ENCODE data around the gene ZNF335.

ZNF335 gene

DNA sequence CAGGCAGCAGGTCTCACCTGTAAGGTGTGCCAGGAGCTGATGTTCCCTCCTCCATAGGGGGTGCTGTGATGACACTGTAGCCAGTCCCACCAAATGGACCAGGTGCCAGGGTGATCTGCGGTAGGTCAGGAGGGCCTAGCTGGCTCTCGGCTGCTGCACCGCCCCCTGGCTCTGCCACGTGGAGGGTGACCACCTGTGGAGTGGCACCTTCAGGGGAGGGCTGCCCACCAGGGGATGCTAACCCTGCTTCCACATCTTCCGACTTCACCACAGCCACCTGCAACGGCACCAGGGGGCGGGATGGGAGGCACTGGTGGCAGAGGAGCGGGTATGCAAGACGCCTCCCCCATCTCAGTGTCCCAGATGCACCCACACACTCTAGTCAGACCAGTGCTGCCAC is 18.3 kb downstream of the ZNF335 start:
- ChIA-PET POLR2A (no interaction called here), CTCF (no interaction called here)
- DNase-seq (ENCODE audit: extremely low spot score) = no peak
- TF ChIP-seq, protein P1, sequence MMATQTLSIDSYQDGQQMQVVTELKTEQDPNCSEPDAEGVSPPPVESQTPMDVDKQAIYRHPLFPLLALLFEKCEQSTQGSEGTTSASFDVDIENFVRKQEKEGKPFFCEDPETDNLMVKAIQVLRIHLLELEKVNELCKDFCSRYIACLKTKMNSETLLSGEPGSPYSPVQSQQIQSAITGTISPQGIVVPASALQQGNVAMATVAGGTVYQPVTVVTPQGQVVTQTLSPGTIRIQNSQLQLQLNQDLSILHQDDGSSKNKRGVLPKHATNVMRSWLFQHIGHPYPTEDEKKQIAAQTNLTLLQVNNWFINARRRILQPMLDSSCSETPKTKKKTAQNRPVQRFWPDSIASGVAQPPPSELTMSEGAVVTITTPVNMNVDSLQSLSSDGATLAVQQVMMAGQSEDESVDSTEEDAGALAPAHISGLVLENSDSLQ (IDR thresholded peaks at IDR 0.05) = no peak
- TF ChIP-seq LEF1 (IDR thresholded peaks at IDR 0.05; ENCODE audit: borderline replicate concordance) (no peak), ARNT (IDR thresholded peaks at IDR 0.05) (no peak), FOXK2 (IDR thresholded peaks at IDR 0.05) (no peak), TARDBP (IDR thresholded peaks at IDR 0.05) (no peak), ZNF384 (IDR thresholded peaks at IDR 0.05) (no peak), BHLHE40 (IDR thresholded peaks at IDR 0.05; ENCODE audit: borderline replicate concordance) (no peak), HDGF (IDR thresholded peaks at IDR 0.05; ENCODE audit: borderline replicate concordance) (no peak), SUZ12 (IDR thresholded peaks at IDR 0.05) (no peak), FOXM1 (IDR thresholded peaks at IDR 0.05; ENCODE audit: borderline replicate concordance) (no peak), SP1 (IDR thresholded peaks at IDR 0.05) (no peak), NFRKB (IDR thresholded peaks at IDR 0.05) (no peak), CTBP1 (IDR thresholded peaks at IDR 0.05; ENCODE audit: borderline replicate concordance) (no peak), ELF4 (IDR thresholded peaks at IDR 0.05) (no peak), L3MBTL2 (conservative IDR thresholded peaks at IDR 0.05) (no peak), FOXA1 (IDR thresholded peaks at IDR 0.05) (no peak)

DNA sequence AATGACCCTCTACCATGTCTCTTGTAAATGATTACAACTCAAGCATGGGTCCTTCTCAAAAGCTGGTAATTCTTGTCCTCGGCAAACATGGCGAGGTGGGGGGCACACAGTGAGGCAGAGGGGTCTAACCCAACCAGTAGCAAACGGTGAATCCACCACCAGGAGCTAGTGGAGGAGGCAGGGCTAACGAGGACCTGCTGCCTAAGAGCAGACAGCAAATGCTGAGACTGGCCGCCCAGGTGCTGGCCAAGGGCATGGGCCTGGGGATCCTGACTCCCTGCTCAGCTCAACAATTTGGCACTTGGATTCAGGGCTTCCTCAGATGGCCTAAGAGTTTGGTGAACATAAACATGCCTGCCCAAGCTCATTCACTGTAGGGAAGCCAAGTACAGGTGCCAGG is 19.1 kb downstream of the ZNF335 start:
- no peak for DNase-seq (ENCODE audit: extremely low spot score)
- TF ChIP-seq FOXA1 (IDR thresholded peaks at IDR 0.05) (no peak), HDGF (IDR thresholded peaks at IDR 0.05; ENCODE audit: borderline replicate concordance) (no peak), NFRKB (IDR thresholded peaks at IDR 0.05) (no peak), ZNF384 (IDR thresholded peaks at IDR 0.05) (no peak)
- CTCF ChIA-PET = interaction anchor here (0.9 kb wide), 1 partner anchor 17 kb away, joined by 4 read pairs; no protein-coding TSS in a partner anchor
- POLR2A ChIA-PET = interaction anchor here (1.3 kb wide), 1 partner anchor 18 kb away, joined by 5 read pairs; no protein-coding TSS in a partner anchor

DNA sequence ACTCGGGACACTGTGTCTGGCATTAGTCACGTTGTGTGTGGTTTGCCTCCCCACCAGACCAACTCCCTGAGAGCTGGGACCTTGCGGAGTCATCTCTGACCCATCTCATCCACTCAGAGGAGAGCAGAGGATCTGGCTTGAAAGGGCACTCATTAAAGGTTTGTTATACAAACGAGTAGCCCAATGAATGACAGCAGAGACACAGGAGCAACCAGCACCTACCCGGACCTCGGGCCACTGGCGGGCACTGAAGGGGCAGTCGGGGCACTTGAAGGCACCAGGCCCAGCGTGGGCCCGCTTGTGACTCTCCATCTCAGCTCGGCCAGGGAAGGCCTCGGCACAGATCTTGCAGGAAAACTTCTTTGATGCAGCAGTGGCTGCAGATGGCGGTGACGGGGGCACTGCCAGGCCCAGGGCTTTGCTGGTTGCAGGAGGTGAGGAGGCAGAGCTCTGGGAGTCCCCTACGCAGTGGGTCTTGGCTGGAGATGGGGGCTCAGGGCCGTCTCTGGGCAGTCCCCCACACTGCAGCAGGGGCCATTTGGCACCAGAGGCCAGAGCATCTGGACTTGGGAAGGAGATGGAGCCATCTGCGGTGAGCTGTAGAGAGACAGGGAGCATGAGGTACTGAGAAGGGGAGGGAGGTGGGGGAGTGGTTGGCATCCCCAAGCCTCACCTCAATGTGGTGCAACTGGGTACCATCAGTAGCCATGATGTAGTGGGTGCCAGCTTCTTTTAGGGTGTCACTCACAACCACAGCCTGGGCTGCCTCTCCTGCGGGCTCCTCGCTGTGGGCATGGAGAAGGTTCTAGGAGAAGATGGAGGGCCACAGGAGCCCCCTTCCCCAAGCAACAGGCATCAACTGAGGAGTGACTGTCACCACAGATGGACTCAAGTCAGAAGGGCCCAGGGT is 19.8 kb downstream of the ZNF335 start:
- POLR2A ChIA-PET = interaction anchor here (1.3 kb wide), 1 partner anchor 17 kb away, joined by 5 read pairs; no protein-coding TSS in a partner anchor
- DNase-seq (ENCODE audit: extremely low spot score) = no peak
- no peak for TF ChIP-seq SUZ12 (IDR thresholded peaks at IDR 0.05)
- no peak for TF ChIP-seq BHLHE40 (IDR thresholded peaks at IDR 0.05; ENCODE audit: borderline replicate concordance)
- TF ChIP-seq NFRKB (IDR thresholded peaks at IDR 0.05) = no peak
- no peak for TF ChIP-seq L3MBTL2 (conservative IDR thresholded peaks at IDR 0.05)
- no peak for TF ChIP-seq SP1 (IDR thresholded peaks at IDR 0.05)
- TF ChIP-seq ARNT (IDR thresholded peaks at IDR 0.05) = no peak
- no peak for TF ChIP-seq FOXA1 (IDR thresholded peaks at IDR 0.05)
- no peak for TF ChIP-seq TARDBP (IDR thresholded peaks at IDR 0.05)
- TF ChIP-seq FOXM1 (IDR thresholded peaks at IDR 0.05; ENCODE audit: borderline replicate concordance) = no peak
- TF ChIP-seq ELF4 (IDR thresholded peaks at IDR 0.05) = no peak
- TF ChIP-seq, protein P1 (IDR thresholded peaks at IDR 0.05) = no peak
- TF ChIP-seq HDGF (IDR thresholded peaks at IDR 0.05; ENCODE audit: borderline replicate concordance) = no peak
- TF ChIP-seq LEF1 (IDR thresholded peaks at IDR 0.05; ENCODE audit: borderline replicate concordance) = no peak
- TF ChIP-seq CTBP1 (IDR thresholded peaks at IDR 0.05; ENCODE audit: borderline replicate concordance) = no peak
- TF ChIP-seq ZNF384 (IDR thresholded peaks at IDR 0.05) = no peak
- no peak for TF ChIP-seq FOXK2 (IDR thresholded peaks at IDR 0.05)
- CTCF ChIA-PET = interaction anchor here (0.9 kb wide), 1 partner anchor 18 kb away, joined by 4 read pairs; no protein-coding TSS in a partner anchor

DNA sequence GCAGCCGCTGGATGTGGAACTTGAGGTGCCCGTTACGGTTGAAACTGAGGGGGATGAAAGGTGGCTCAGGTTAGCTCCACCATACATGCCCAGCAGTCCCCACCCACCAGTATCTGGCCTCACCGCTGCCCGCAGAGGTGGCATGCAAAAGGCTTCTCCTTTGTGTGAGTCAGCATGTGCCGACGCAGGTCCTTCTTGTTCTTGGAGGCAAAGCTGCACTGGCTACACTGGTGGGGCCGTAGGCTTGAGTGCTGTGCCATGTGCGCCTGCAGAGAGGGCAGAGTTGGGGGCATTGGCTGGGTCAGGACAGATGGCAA is 21.7 kb downstream of the ZNF335 start:
- TF ChIP-seq ELF4 (IDR thresholded peaks at IDR 0.05) = no peak
- no peak for TF ChIP-seq ARNT (IDR thresholded peaks at IDR 0.05)
- TF ChIP-seq TARDBP (IDR thresholded peaks at IDR 0.05) = no peak
- POLR2A ChIA-PET = interaction anchor here (3.5 kb wide), 1 partner anchor 16 kb away, joined by 15 read pairs; the partner anchor contains the start of gene PCIF1
- CTCF ChIA-PET = no interaction called here
- no peak for DNase-seq (ENCODE audit: extremely low spot score)

DNA sequence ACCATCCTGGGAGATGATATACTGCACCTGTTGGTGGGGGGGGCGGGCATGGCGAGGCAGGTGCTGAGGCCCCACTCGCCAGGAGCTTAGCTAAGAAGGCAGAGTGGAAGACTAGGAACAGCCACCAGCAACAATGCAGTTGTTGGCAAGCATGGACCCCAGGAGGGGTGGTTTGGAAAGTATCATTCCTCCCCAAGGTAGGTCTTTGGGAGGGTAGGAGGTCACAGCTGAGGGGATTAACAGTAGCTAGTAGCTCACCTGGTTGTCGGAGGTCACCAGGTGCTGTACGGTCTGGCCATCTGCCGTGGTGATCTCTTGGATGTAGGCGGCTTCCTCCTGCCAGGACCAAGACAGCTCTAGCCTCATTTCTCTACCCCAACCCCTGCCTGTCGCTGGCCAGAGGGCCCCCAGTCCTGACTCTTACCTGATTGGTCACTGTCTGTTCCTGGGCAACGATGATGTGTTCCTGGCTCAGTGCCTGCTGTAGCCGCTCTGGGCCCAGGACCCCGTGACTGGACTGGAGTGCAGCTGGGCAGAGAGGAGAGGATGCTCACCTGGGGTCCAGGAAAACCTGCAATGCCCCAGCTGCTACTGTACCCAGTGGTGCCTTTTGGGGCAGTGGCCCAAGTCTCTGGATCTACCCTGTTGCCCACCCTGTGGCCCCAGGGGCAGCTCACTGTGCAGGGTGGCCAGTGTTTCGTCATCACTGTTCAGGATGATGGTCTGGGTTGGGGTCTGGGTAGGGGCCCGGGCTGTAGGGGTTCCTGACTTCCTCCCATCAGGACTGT is 22.3 kb downstream of the ZNF335 start:
- TF ChIP-seq FOXA1 (IDR thresholded peaks at IDR 0.05) (no peak), L3MBTL2 (conservative IDR thresholded peaks at IDR 0.05) (no peak), ZNF384 (IDR thresholded peaks at IDR 0.05) (no peak), FOXK2 (IDR thresholded peaks at IDR 0.05) (no peak)
- TF ChIP-seq, protein P1 (IDR thresholded peaks at IDR 0.05) = no peak
- CTCF ChIA-PET = no interaction called here
- no peak for DNase-seq (ENCODE audit: extremely low spot score)
- POLR2A ChIA-PET = interaction anchor here (0.7 to 3.5 kb wide), 6 partner anchors 10 to 16 kb away, joined by 3 to 15 read pairs (median 4); partner anchors contain the start of gene PCIF1

Data from HEK293T (cell line).